Astrocyte (in vitro differentiated cells and primary cell): ENCODE results near the gene ZBTB39. TPM values are rescaled to one million over a fixed set of nuclear protein-coding genes. Genes with fewer than 3 reads are reported as not detected.

Experiments used
- DNase-seq: peaks from one replicate; pipeline ENCODE4 v3.0.0-alpha.2; 2010; ENCODE audit warnings: low read depth
- FAIRE-seq: peaks from 2 replicates; lab custom pipeline; 2011; peaks lifted over from hg19 to GRCh38; lab: Jason Lieb, UNC
- H2AFZ ChIP-seq: 2 replicates; pipeline ENCODE4 v1.6.0; 2012; ENCODE audit warnings: low read depth, low read length, inconsistent platforms
- H3K27ac ChIP-seq: 2 replicates; pipeline ENCODE4 v1.5.1; 2011; ENCODE audit warnings: low read depth, low read length, inconsistent platforms
- H3K27me3 ChIP-seq: 2 replicates; pipeline ENCODE4 v1.6.0; 2011; ENCODE audit warnings: low read length, inconsistent platforms; ENCODE audit not compliant: insufficient read depth
- H3K36me3 ChIP-seq: 2 replicates; pipeline ENCODE4 v1.5.1; 2011; ENCODE audit warnings: low read length, inconsistent platforms; ENCODE audit not compliant: insufficient read depth
- H3K4me1 ChIP-seq: 2 replicates; pipeline ENCODE4 v1.5.1; 2011; ENCODE audit warnings: low read length, inconsistent platforms; ENCODE audit not compliant: insufficient read depth
- H3K4me2 ChIP-seq: 2 replicates; pipeline ENCODE4 v1.6.0; 2012; ENCODE audit warnings: low read length, inconsistent platforms
- H3K4me3 ChIP-seq: 2 replicates; pipeline ENCODE4 v1.5.1; 2011; ENCODE audit warnings: low read depth, mild to moderate bottlenecking, low read length, inconsistent platforms; ENCODE audit not compliant: insufficient read depth
- H3K79me2 ChIP-seq: 2 replicates; pipeline ENCODE4 v1.6.0; 2012; ENCODE audit warnings: mild to moderate bottlenecking, low read length, inconsistent platforms; ENCODE audit not compliant: insufficient read depth
- H3K9ac ChIP-seq: 2 replicates; pipeline ENCODE4 v1.6.0; 2012; ENCODE audit warnings: mild to moderate bottlenecking, low read length, inconsistent platforms
- H3K9me3 ChIP-seq: 2 replicates; pipeline ENCODE4 v1.5.1; 2012; ENCODE audit warnings: low read depth, mild to moderate bottlenecking, low read length, inconsistent platforms; ENCODE audit not compliant: insufficient read depth
- H4K20me1 ChIP-seq: 2 replicates; pipeline ENCODE4 v1.6.0; 2012; ENCODE audit warnings: low read length, inconsistent platforms; ENCODE audit not compliant: insufficient read depth
- H3K27ac Mint-ChIP-seq: one replicate; pipeline ENCODE4 v1.8.0; 2021; ENCODE audit warnings: mild to moderate bottlenecking, mixed read lengths; ENCODE audit not compliant: unreplicated experiment
- H3K27me3 Mint-ChIP-seq: one replicate; pipeline ENCODE4 v1.8.0; 2021; ENCODE audit warnings: low read depth, mixed read lengths; ENCODE audit not compliant: unreplicated experiment
- H3K36me3 Mint-ChIP-seq: one replicate; pipeline ENCODE4 v1.8.0; 2021; ENCODE audit warnings: low read depth, mixed read lengths; ENCODE audit not compliant: unreplicated experiment
- H3K4me1 Mint-ChIP-seq: one replicate; pipeline ENCODE4 v1.8.0; 2021; ENCODE audit warnings: low read depth, mixed read lengths; ENCODE audit not compliant: unreplicated experiment
- H3K4me3 Mint-ChIP-seq: one replicate; pipeline ENCODE4 v1.8.0; 2021; ENCODE audit warnings: mild to moderate bottlenecking, moderate library complexity, mixed read lengths; ENCODE audit not compliant: unreplicated experiment
- H3K9me3 Mint-ChIP-seq: one replicate; pipeline ENCODE4 v1.8.0; 2021; ENCODE audit warnings: mild to moderate bottlenecking, mixed read lengths; ENCODE audit not compliant: unreplicated experiment
- CTCF ChIP-seq: IDR thresholded peaks from 2 replicates; pipeline ENCODE4 v1.5.1; 2011; ENCODE audit warnings: low read depth, mild to moderate bottlenecking, inconsistent platforms, low read length, moderate library complexity; ENCODE audit not compliant: insufficient read depth
- EZH2 ChIP-seq: IDR thresholded peaks from 2 replicates; pipeline ENCODE4 v1.6.1; 2012; ENCODE audit warnings: mild to moderate bottlenecking, low read length, inconsistent platforms; ENCODE audit not compliant: insufficient read depth
- total RNA-seq: library from RNA; stranded (reverse); gene quantifications from 2 replicates; pipeline ENCODE4 v1.2.1, GENCODE V29; 2021

The ZBTB39 gene
- total RNA-seq, 1 donor from 2014 or later: 9.8 TPM

DNA sequence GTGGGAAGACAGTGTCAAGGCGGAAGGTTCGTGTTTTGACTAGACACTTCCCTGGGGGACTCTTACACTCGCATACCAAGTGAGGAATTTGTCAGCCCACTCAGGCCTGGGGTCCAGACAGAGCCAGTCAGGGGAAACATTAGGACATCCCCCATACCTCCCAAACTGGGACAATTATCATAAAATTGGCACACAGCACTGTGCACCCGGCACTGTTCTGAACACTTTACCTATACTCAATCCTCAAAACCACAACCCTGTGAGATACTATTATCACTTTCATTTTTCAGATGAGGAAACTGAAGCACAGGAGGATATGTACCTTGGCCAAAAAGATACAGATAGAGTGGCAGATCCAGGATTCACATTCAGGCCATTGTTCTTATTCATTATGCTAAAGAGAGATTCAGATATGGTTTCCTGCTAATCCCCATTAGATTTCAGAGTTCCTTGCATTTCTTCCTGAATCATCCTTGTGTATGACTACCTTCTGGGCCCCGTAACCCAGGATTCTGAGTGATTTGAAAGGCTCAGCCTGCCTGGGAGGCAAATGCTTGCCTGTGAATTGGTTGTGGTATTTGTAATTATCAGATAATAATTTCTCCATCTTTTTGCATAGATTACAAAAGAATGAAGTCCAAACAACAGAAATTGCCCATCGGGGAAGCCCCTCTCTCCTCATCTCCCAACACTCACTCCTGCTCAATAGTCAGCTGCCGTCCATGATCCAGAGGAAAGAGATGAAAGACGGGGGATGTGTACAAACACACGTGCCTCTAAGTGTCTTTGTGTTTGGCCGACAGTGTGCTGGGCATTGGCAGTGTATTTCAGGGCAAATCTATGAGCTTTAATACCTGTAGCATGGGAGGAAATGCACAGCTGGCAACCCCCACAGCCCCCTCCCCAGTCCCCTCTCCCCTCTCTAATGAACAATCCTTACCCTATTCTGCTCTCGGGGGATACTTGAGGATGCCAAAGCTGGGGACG is 5.4 kb upstream of the ZBTB39 start:
- peaks cover 24% of the 10 kb centered on the region for H3K4me1 Mint-ChIP-seq
- H3K27ac Mint-ChIP-seq: no peak overlapping the region
- Histone ChIP-seq H3K36me3 (no peaks in the 10 kb centered on the region), H3K79me2 (no peaks in the 10 kb centered on the region), H3K9me3 (peaks cover 3% of the 10 kb centered on the region), H3K4me3 (no peak overlapping the region), H2AFZ (no peak overlapping the region), H3K4me2 (no peak overlapping the region), H3K4me1 (peaks cover 2% of the 10 kb centered on the region), H3K9ac (no peak overlapping the region), H3K27me3 (peaks cover 40% of the 10 kb centered on the region), H4K20me1 (no peaks in the 10 kb centered on the region), H3K27ac (no peak overlapping the region)
- no peaks in the 10 kb centered on the region for H3K36me3 Mint-ChIP-seq
- no peak for TF ChIP-seq CTCF
- no peak for TF ChIP-seq EZH2
- H3K9me3 Mint-ChIP-seq: peaks cover 2% of the 10 kb centered on the region
- no peak for DNase-seq
- H3K4me3 Mint-ChIP-seq: no peak overlapping the region
- peaks cover 38% of the 10 kb centered on the region for H3K27me3 Mint-ChIP-seq
- FAIRE-seq: no peak

DNA sequence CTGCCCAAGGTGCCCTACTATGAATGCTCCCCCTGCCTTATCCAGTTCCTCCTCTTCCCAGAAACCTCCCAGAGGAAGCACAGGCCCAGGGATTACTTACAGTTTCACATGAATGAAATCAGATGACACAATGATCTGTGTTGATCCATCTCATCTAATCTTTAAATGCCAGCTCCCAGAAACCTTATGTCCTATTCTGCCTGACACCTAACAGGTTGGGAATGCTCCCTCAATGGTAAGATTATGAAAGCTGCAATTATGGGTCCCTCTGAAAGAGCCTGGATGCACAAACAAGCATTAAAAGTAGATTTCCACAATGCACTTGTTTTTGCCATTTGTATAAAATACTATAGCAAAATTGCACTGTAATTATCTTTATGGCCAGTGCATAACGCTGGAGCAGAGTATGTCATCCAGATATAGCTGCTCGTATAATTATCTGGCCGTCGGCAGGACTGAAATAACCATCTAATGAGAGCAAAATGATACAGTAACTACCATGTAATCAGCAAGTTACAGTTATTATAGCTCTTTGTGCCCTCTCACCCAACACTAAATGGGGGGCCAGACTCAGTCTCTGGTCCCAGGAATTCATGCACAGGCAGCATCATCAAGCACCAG is 4.4 kb upstream of the ZBTB39 start:
- Histone ChIP-seq H3K4me2 (no peak overlapping the region), H3K4me1 (peaks cover 6% of the 10 kb centered on the region), H3K9me3 (peaks cover 3% of the 10 kb centered on the region), H3K9ac (no peak overlapping the region), H3K4me3 (no peak overlapping the region), H3K36me3 (no peaks in the 10 kb centered on the region), H2AFZ (no peak overlapping the region), H3K27me3 (peaks cover 38% of the 10 kb centered on the region), H3K27ac (no peak overlapping the region), H4K20me1 (no peaks in the 10 kb centered on the region), H3K79me2 (peaks cover 4% of the 10 kb centered on the region)
- Mint-ChIP-seq H3K27me3 (peaks cover 32% of the 10 kb centered on the region), H3K27ac (no peak overlapping the region), H3K36me3 (no peaks in the 10 kb centered on the region), H3K4me3 (no peak overlapping the region), H3K9me3 (peaks cover 2% of the 10 kb centered on the region), H3K4me1 (peaks cover 24% of the 10 kb centered on the region)
- FAIRE-seq (no peak), DNase-seq (no peak)
- no peak for TF ChIP-seq CTCF
- no peak for TF ChIP-seq EZH2
